Neuron (in vitro differentiated cells): ENCODE measurements around the gene STAT5B.
"Not testable (repeated sequence)": the region's sequence is repeated elsewhere in the genome, so short reads cannot be mapped to it uniquely, and the experiment has no call there.

Experiments used
- H2AFZ ChIP-seq: one replicate; pipeline ENCODE4 v1.6.1; 2013; ENCODE audit warnings: low read depth, mild to moderate bottlenecking, inconsistent platforms, low read length, moderate library complexity
- H3K27me3 ChIP-seq: one replicate; pipeline ENCODE4 v1.6.1; 2013; ENCODE audit warnings: low read length; ENCODE audit not compliant: insufficient read depth
- H3K36me3 ChIP-seq: one replicate; pipeline ENCODE4 v1.6.1; 2013; ENCODE audit warnings: low read length; ENCODE audit not compliant: insufficient read depth
- H3K4me1 ChIP-seq: one replicate; pipeline ENCODE4 v1.6.1; 2013; ENCODE audit warnings: low read length; ENCODE audit not compliant: insufficient read depth
- H3K4me3 ChIP-seq: 2 replicates; pipeline ENCODE4 v1.5.1; 2013; ENCODE audit warnings: mild to moderate bottlenecking, low read length, moderate library complexity
- H3K9me3 ChIP-seq: one replicate; pipeline ENCODE4 v1.6.1; 2013; ENCODE audit warnings: low read length

Gene STAT5B

GRCh38 chr17:42301022-42301421 is 24.8 kb upstream of the STAT5B start:
- no peak overlapping the region for H2AFZ ChIP-seq
- no peaks in the 10 kb centered on the region for H3K4me1 ChIP-seq
- no peaks in the 10 kb centered on the region for H3K27me3 ChIP-seq
- H3K4me3 ChIP-seq = no peak overlapping the region
- no peaks in the 10 kb centered on the region for H3K36me3 ChIP-seq
- no peaks in the 10 kb centered on the region for H3K9me3 ChIP-seq

DNA sequence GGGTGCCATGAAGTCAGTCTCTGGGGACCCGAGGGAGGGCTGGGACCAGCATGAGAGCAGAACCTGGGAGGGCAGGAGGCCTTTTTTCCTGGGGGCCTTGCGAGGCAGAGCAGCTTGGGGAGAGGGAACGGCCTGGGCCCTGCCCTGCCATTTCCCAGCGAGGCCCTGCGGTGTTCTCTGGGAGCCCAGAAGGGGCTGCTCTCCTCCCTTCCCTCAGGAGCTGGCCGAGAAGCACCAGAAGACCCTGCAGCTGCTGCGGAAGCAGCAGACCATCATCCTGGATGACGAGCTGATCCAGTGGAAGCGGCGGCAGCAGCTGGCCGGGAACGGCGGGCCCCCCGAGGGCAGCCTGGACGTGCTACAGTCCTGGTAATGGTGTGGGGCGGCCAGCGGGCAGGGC is 23.7 kb upstream of the STAT5B start:
- not testable (repeated sequence) for H2AFZ ChIP-seq, H3K27me3 ChIP-seq, H3K9me3 ChIP-seq, H3K36me3 ChIP-seq, H3K4me1 ChIP-seq, H3K4me3 ChIP-seq

DNA sequence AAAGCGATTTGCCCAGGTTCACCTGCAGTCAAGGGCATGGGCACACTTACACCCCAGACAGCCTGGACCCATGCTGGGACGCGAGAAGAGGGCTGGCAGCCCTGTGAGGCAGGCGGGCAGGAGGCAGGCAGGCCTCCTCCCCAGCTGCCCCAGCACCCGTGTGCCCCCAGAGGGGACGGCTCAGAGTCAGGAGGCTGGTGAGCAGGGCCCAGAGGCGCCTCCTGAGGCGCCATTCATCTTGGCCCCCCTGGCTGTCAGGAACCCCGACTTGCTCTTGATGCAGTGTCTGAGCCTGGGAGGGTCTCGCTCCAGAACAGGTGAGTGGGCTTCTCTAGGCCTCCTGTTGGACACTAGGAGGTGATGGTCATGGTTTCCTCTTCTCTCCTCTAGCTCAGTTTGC is 23.2 kb upstream of the STAT5B start:
- not testable (repeated sequence) for H2AFZ ChIP-seq, H3K36me3 ChIP-seq, H3K27me3 ChIP-seq, H3K9me3 ChIP-seq, H3K4me3 ChIP-seq, H3K4me1 ChIP-seq

DNA sequence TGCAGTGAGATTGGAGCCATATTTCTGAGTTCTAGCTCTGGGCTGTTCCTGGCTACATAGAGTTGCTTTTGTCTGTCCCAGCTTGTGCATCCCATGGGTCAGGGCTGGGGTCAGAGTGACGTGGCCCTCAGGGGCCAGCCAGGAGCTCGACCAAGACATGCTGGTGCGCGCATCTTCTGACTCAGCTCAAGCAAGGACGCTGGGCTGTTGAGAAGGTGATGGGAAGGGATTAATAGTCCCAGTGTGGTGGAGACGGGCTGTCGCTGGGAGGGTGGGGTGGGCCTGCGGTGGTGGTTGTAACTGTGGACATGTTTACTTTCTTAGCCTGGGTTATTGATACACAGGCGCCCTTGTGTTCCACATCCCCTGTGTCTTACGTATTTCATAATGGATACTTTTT is 21.6 kb upstream of the STAT5B start:
- not testable (repeated sequence) for H3K9me3 ChIP-seq, H3K4me1 ChIP-seq, H3K36me3 ChIP-seq, H2AFZ ChIP-seq, H3K27me3 ChIP-seq, H3K4me3 ChIP-seq

DNA sequence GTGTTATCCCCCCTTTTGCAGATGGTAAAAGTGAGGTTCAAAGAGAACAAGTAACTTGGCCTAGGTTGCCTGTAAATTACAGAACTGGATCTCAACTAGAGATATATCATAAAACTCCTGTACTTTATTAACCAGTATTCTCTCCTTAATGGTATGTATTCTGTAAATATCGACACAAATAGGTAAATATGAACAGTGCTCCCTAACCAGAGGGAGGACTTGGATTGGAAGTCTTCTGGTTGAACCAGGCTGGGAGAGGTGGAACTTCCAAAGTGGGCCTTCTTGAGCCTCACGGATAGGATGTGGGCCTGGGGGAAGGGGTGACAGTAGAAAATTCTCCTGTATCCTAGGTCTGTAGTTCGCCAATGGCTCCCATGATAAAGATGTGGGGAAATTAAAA is 19.8 kb upstream of the STAT5B start:
- Histone ChIP-seq H3K36me3 (no peaks in the 10 kb centered on the region), H3K4me3 (no peak overlapping the region), H3K9me3 (no peaks in the 10 kb centered on the region), H2AFZ (no peak overlapping the region), H3K27me3 (no peaks in the 10 kb centered on the region), H3K4me1 (no peaks in the 10 kb centered on the region)

DNA sequence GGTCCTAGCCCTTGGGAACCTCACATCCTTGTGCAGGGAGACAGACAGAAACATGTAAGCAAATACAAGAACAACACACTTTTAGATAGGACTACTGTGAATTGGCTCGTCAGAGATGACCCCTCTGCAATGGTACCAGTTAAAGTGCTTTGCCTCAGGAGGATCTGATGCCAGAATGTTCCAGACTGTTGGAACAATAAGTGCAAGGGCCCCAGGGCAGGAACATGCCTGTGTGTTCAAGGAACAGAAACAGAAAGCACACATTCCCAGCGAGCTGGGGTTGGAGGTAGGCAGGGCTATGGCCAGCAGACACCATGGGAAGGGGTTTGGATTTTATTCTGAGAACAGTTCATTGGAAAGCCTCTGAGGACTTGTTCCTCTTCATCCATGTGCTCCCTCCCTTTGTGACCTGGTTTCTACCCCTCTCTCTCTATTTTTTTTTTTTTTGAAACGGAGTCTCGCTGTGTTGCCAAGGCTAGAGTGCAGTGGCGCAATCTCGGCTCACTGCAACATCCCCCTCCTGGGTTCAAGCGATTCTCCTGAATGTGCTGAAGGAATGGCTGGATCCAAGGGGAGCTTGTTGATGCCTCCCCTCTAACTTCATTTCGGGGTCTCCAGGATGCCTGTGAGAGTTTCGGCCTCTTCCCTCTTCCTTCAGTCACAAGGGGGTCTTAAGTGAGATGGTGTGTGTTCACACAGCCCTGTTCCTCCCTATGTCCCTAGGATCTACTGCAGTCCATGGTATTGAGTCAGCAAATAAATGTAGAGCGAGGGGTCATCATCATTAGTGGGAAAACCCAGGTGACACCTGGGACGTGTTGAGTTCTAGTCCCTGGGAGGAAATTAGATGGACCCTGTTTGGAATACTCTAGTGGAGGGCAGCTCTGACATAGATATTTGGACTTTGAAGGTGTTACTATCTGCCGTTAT is 18.5 kb upstream of the STAT5B start:
- Histone ChIP-seq H3K27me3 (no peaks in the 10 kb centered on the region), H3K4me3 (no peak overlapping the region), H3K4me1 (no peaks in the 10 kb centered on the region), H3K9me3 (no peaks in the 10 kb centered on the region), H3K36me3 (no peaks in the 10 kb centered on the region), H2AFZ (no peak overlapping the region)

DNA sequence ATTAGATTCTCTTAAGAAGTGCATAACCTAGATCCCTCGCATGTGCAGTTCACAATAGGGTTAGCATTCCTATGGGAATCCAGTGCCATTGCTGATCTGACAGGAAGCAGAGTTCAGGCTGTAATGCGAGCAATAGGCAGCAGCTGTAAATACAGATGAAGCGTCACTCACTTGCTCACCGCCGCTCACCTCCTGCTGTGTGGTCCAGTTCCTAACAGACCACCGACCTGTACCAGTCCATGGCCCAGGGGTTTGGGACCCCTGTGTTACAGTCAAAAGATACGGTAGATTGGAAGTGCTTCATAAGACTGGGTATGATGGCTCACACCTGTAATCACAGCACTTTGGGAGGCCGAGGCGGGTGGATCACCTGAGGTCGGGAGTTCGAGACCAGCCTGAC is 14.9 kb upstream of the STAT5B start:
- Histone ChIP-seq H2AFZ (no peak overlapping the region), H3K4me1 (peaks cover 4% of the 10 kb centered on the region)

GRCh38 chr17:42290577-42290976 is 14.4 kb upstream of the STAT5B start:
- H3K27me3 ChIP-seq = peaks cover 22% of the 10 kb centered on the region
- peaks cover 4% of the 10 kb centered on the region for H3K4me1 ChIP-seq
- H2AFZ ChIP-seq = no peak overlapping the region
- peaks cover 4% of the 10 kb centered on the region for H3K9me3 ChIP-seq
- H3K4me3 ChIP-seq = no peak overlapping the region
- no peaks in the 10 kb centered on the region for H3K36me3 ChIP-seq

More for the DNA sequence above, 14.9 kb upstream of the STAT5B start:
- Histone ChIP-seq H3K9me3 (peaks cover 4% of the 10 kb centered on the region), H3K4me3 (no peak overlapping the region), H3K36me3 (no peaks in the 10 kb centered on the region), H3K27me3 (peaks cover 22% of the 10 kb centered on the region)

DNA sequence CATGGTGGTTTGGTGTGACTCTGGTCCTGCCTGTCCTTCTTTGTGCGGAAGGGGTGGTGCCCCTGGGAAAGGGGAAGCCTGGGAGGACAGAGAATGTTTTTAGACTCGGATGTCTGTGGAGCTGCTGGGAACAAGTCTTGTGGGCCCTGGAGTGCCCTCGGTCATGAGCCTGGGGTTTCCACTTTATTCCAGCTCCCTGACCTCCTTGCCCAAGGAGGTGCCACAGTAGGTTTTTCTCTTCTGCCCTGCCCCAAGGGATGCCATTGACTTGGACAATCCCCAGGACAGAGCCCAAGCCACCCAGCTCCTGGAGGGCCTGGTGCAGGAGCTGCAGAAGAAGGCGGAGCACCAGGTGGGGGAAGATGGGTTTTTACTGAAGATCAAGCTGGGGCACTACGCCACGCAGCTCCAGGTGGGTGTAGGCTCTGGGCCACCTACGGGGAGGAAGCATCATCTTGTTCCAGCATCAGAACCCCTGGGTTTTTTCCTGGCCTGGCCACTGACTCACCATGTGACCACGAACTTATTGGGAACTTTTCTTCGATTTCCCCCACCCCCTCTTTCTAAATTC is 13.5 kb upstream of the STAT5B start:
- no peak overlapping the region for H2AFZ ChIP-seq
- peaks cover 22% of the 10 kb centered on the region for H3K27me3 ChIP-seq
- peaks cover 4% of the 10 kb centered on the region for H3K9me3 ChIP-seq
- peaks cover 4% of the 10 kb centered on the region for H3K4me1 ChIP-seq
- no peak overlapping the region for H3K4me3 ChIP-seq
- no peaks in the 10 kb centered on the region for H3K36me3 ChIP-seq

- Histone ChIP-seq H3K4me3 (no peak overlapping the region), H3K9me3 (peaks cover 4% of the 10 kb centered on the region), H3K27me3 (peaks cover 22% of the 10 kb centered on the region)
Observed at GRCh38 chr17:42288803-42289610, 12.8 kb upstream of the STAT5B start.

GRCh38 chr17:42287977-42288802 is 12.0 kb upstream of the STAT5B start, which contains the start of gene STAT5A:
TSS of gene STAT5A (plus strand) at chr17:42288498. CDS start at chr17:42289412, 914 bp downstream.
- Histone ChIP-seq H2AFZ (peak within 1 kb of the TSS; percentile 14), H3K27me3 (peaks cover 22% of the 10 kb centered on the region), H3K4me1 (peaks cover 10% of the 10 kb centered on the region), H3K4me3 (no peak within 1 kb of the TSS), H3K9me3 (peaks cover 4% of the 10 kb centered on the region), H3K36me3 (no peaks in the 10 kb centered on the region)

More at GRCh38 chr17:42288803-42289610, 12.8 kb upstream of the STAT5B start:
- Histone ChIP-seq H3K4me1 (peaks cover 6% of the 10 kb centered on the region), H3K36me3 (no peaks in the 10 kb centered on the region), H2AFZ (no peak overlapping the region)

GRCh38 chr17:42287305-42287976 is 11.2 kb upstream of the STAT5B start:
- H3K9me3 ChIP-seq = peaks cover 4% of the 10 kb centered on the region
- H3K36me3 ChIP-seq = no peaks in the 10 kb centered on the region
- H2AFZ ChIP-seq = no peak overlapping the region
- H3K4me3 ChIP-seq = no peak overlapping the region
- peaks cover 10% of the 10 kb centered on the region for H3K4me1 ChIP-seq
- peaks cover 22% of the 10 kb centered on the region for H3K27me3 ChIP-seq
